ENCODE data around the gene GRK3. TPM values are rescaled to one million over a fixed set of nuclear protein-coding genes. Genes with fewer than 3 reads are reported as not detected.

The GRK3 gene
- total and polyA plus RNA-seq, 10 of the 15 experiments (the other 5 are each of a cell fraction or from before 2014, with no cell fraction given), result 3.1 to 35.1 (median 14.7) TPM

DNA sequence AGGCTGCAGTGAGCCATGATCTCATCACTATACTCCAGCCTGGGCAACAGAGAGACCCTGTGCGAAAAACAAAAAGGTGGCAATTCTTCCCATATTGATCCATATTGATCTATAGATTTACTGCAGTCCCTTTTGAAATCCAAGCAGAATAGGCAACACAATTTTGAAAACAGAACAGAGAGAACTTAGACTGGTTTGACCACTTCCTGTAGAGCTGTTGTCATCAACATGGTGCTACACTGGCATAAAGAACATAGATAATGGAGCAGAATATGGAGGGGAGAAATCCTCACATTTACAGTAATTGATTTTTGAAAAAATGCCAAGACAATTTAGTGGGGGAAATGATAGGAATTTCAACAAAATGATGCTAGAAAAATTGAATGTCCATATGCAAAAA is 34.1 kb downstream of the GRK3 start:
- SMC1A ChIA-PET (ENCODE audit: uncharacterized antibody, unreplicated experiment), result interaction anchor here (0.6 to 2.4 kb wide), 4 partner anchors 15 to 104 kb away, joined by 3 to 7 read pairs (median 5); no protein-coding TSS in a partner anchor
- POLR2A ChIA-PET, result interaction anchor here (1.5 kb wide), 1 partner anchor 21 kb away, joined by 4 read pairs; no protein-coding TSS in a partner anchor
- Histone ChIP-seq H3K4me1 (ENCODE audit: control insufficient read depth, insufficient read depth, low read length) (no peaks in the 10 kb centered on the region), H3K4me2 (ENCODE audit: control insufficient read depth, insufficient read depth) (no peak overlapping the region), H3K36me3 (ENCODE audit: control insufficient read depth in 2 of 2, insufficient read depth in 2 of 2, low read length in 1 of 2) (0 out of 4 replicates have a peak, but pooled peaks cover 0 to 3% of the 10 kb centered on the region in 2 experiments), H4K20me1 (ENCODE audit: control insufficient read depth, insufficient read depth) (no peaks in the 10 kb centered on the region), H3K79me2 (ENCODE audit: control insufficient read depth, insufficient read depth, low read length) (no peaks in the 10 kb centered on the region; the same call in 1 of the 2 replicates), H3K4me3 (no peak overlapping the region), H2AFZ (ENCODE audit: control insufficient read depth, low read depth, low read length) (no peak overlapping the region), H3K9me3 (replicated peaks; ENCODE audit: control insufficient read depth, insufficient read depth, low read length) (peaks cover 5% of the 10 kb centered on the region; the same call in 2 of the 3 replicates), H3K9ac (ENCODE audit: control insufficient read depth, insufficient read depth, low read length) (no peak overlapping the region), H3K27ac (ENCODE audit: control insufficient read depth, insufficient read depth) (no peak overlapping the region), H3K27me3 (replicated peaks in 1 of 2; ENCODE audit: control insufficient read depth in 2 of 2, insufficient read depth in 2 of 2, low read length in 1 of 2) (no peaks in the 10 kb centered on the region)
- intact Hi-C loops (cut with micrococcal nuclease; ENCODE audit: unreplicated experiment) (no loop called here), in situ Hi-C loops (cut with MboI) (no loop called here)
- no peak for DNase-seq (ENCODE audit: low read depth, low spot score)
- RAD21 ChIA-PET (ENCODE audit: unreplicated experiment), result interaction anchor here (0.7 kb wide), 1 partner anchor 55 kb away, joined by 3 read pairs; no protein-coding TSS in a partner anchor
- FAIRE-seq, result no peak
- no peak for TF ChIP-seq NFXL1 (IDR thresholded peaks at IDR 0.05; ENCODE audit: borderline replicate concordance)
- TF ChIP-seq IKZF2 (IDR thresholded peaks at IDR 0.05), result no peak
- 0 out of 2 replicates have a peak, but pooled peaks have one; percentile 19 for TF ChIP-seq RUNX3 (IDR thresholded peaks at IDR 0.05; ENCODE audit: low read length)
- CTCF ChIA-PET, result interaction anchor here (1.3 kb wide), 1 partner anchor 26 kb away, joined by 4 read pairs; no protein-coding TSS in a partner anchor
- WGBS (ENCODE audit: insufficient coverage, insufficient replicate concordance, low lambda C conversion rate, missing lambda C conversion rate), result 100% methylated on average over 1 of the region's 1 CpG
- ATAC-seq, result peak; percentile 62
- BruUV-seq (replicated peaks), result no TSS peak

- Histone ChIP-seq H3K27me3 (replicated peaks in 1 of 2; ENCODE audit: control insufficient read depth in 2 of 2, insufficient read depth in 2 of 2, low read length in 1 of 2) (no peaks in the 10 kb centered on the region), H3K4me1 (ENCODE audit: control insufficient read depth, insufficient read depth, low read length) (no peaks in the 10 kb centered on the region), H3K9ac (ENCODE audit: control insufficient read depth, insufficient read depth, low read length) (no peak overlapping the region), H3K4me2 (ENCODE audit: control insufficient read depth, insufficient read depth) (no peak overlapping the region), H3K9me3 (replicated peaks; ENCODE audit: control insufficient read depth, insufficient read depth, low read length) (no peaks in the 10 kb centered on the region; the same call in 1 of the 3 replicates), H4K20me1 (ENCODE audit: control insufficient read depth, insufficient read depth) (no peaks in the 10 kb centered on the region), H2AFZ (ENCODE audit: control insufficient read depth, low read depth, low read length) (no peak overlapping the region), H3K4me3 (no peak overlapping the region), H3K36me3 (ENCODE audit: control insufficient read depth in 2 of 2, insufficient read depth in 2 of 2, low read length in 1 of 2) (no peaks in the 10 kb centered on the region), H3K27ac (ENCODE audit: control insufficient read depth, insufficient read depth) (no peak overlapping the region), H3K79me2 (ENCODE audit: control insufficient read depth, insufficient read depth, low read length) (peaks cover 3% of the 10 kb centered on the region)
- intact Hi-C loops (cut with micrococcal nuclease; ENCODE audit: unreplicated experiment), result no loop called here
- TF ChIP-seq NFIC (IDR thresholded peaks at IDR 0.05; ENCODE audit: low read depth, low read length) (no peak), BCLAF1 (IDR thresholded peaks at IDR 0.05) (no peak), YBX1 (IDR thresholded peaks at IDR 0.05) (no peak)
- DNase-seq (ENCODE audit: low read depth, low spot score) (no peak), ATAC-seq (no peak), FAIRE-seq (no peak)
- RAD21 ChIA-PET (ENCODE audit: unreplicated experiment), result interaction anchor here (2.3 kb wide), 1 partner anchor 33 kb away, joined by 6 read pairs; no protein-coding TSS in a partner anchor
- BruUV-seq (replicated peaks), result no TSS peak
- WGBS (ENCODE audit: insufficient coverage, insufficient replicate concordance, low lambda C conversion rate, missing lambda C conversion rate), result 81% methylated on average over 2 of the region's 2 CpGs
- in situ Hi-C loops (cut with MboI), result no loop called here
- CTCF ChIA-PET, result no interaction called here
- POLR2A ChIA-PET, result interaction anchor here (0.5 kb wide), 1 partner anchor 39 kb away, joined by 3 read pairs; no protein-coding TSS in a partner anchor
- SMC1A ChIA-PET (ENCODE audit: uncharacterized antibody, unreplicated experiment), result interaction anchor here (1.4 to 1.8 kb wide), 3 partner anchors 16 to 58 kb away, joined by 3 to 5 read pairs (median 5); no protein-coding TSS in a partner anchor
These were observed 38.0 kb downstream of the GRK3 start for GRCh38 chr22:25602445-25602844.

Measured in GM12878 (cell line).